GM12878 (cell line): ENCODE data around the gene CALHM2. TPM values are rescaled to one million over a fixed set of nuclear protein-coding genes. Genes with fewer than 3 reads are reported as not detected.

Source experiments
- ESRRA ChIP-seq: IDR thresholded peaks from 2 replicates; pipeline ENCODE4 v1.6.1; 2012; ENCODE audit warnings: mild to moderate bottlenecking, low read length, improper control_type of control experiment
- LARP7 ChIP-seq: fragments of 450-650 bp; IDR thresholded peaks from 2 replicates; pipeline ENCODE4 v1.6.1; 2017; ENCODE audit warnings: mild to moderate bottlenecking
- RELB ChIP-seq: fragments of 450-650 bp; IDR thresholded peaks from 2 replicates; pipeline ENCODE4 v1.6.1; 2017; ENCODE audit warnings: low read depth, mild to moderate bottlenecking, moderate library complexity
- YY1 ChIP-seq: IDR thresholded peaks from 2 replicates; pipeline ENCODE4 v1.6.1; 2011; ENCODE audit warnings: low read depth, mild to moderate bottlenecking, low read length
- ZBTB40 ChIP-seq: fragments of 450-650 bp; IDR thresholded peaks from 2 replicates; pipeline ENCODE4 v1.6.1; 2016; ENCODE audit warnings: mild to moderate bottlenecking, moderate library complexity, borderline replicate concordance
- polyA plus RNA-seq, 11 experiments: library from polyadenylated mRNA; depleted of rRNA in 4 of 11; unstranded in 6 of 11; stranded (reverse) in 5 of 11; fragments of >200 nt; fragmentation: Nextera tagmentation in 4 of 11; fragmentation: Illumina TruSeq in 1 of 11; extraction: Ambion mirVana in 4 of 11; extraction: Trizol in 1 of 11; gene quantifications; 1 replicate in 1 of 11; 2 replicates in 10 of 11; pipeline versions ENCODE4 v1.2.1 to v1.2.3, GENCODE V29; 2011 to 2016; ENCODE audit warnings: inconsistent platforms in 2 of 11, missing spikeins in 2 of 11, low read depth in 1 of 11
- total RNA-seq, 4 experiments: library from RNA; depleted of rRNA in 3 of 4; stranded (reverse); fragments of >200 nt in 3 of 4; fragmentation: Illumina TruSeq in 1 of 4; extraction: Trizol in 1 of 4; gene quantifications; 2 replicates each; pipeline versions ENCODE4 v1.2.1 to v1.2.3, GENCODE V29; 2013 to 2021

The CALHM2 gene
- total and polyA plus RNA-seq, 10 of the 15 experiments (the other 5 are each of a cell fraction or from before 2014, with no cell fraction given), result 0.60 to 23.7 (median 9.3) TPM

GRCh38 chr10:103493916-103494877 lies 42.0 kb upstream of the CALHM2 start (continued):
- TF ChIP-seq ZBTB40 (no peak), RELB (no peak), YY1 (no peak), ESRRA (no peak), LARP7 (0 out of 2 replicates have a peak, but pooled peaks have one; percentile 27)
